HG02759 (cell line): ENCODE data around the gene CHID1.

Source experiments
- ATAC-seq: cut with Tn5 transposase; IDR thresholded peaks from one replicate; pipeline ENCODE4 v1.9.1; 2021; ENCODE audit warnings: mild to moderate bottlenecking, moderate library complexity; ENCODE audit not compliant: unreplicated experiment

CHID1 gene

DNA sequence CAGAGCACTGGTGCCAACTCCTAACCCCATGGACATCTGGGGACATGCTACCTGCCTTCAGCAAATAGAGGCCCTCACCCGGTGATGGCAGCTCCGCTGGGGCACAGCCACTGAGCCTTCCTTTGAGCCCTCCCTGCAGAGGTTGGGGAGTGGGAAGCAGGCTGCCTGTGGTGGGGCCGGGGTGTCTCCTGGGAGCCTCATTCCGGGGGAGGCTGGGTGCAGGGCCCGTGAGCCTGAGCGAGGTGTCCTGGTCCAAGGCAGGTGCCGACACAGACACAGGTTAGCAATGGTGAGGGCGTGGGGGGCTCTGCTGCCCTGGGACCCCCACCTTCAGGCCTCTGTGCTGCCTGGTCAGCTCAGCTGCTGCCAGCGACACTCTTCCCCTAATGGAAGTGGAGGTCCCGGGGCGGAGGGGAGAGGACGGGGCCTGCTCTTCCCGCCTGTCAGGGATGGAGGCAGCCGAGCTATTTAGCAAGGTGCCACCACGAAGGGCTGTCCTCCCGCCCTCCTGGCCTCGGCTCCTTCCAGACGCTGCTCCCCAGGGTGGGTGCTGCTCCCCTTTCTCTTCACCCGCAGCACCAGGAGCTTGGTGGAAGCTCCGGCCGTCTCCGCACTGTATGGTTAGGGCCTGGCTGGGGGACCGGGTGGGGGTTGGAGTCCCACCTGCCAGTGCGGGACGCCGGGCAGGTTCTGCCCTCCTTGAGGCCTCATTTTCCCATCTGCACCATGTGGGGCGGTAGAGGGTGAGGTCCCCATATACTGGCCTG is 56.7 kb downstream of the CHID1 start:
- no peak for ATAC-seq

DNA sequence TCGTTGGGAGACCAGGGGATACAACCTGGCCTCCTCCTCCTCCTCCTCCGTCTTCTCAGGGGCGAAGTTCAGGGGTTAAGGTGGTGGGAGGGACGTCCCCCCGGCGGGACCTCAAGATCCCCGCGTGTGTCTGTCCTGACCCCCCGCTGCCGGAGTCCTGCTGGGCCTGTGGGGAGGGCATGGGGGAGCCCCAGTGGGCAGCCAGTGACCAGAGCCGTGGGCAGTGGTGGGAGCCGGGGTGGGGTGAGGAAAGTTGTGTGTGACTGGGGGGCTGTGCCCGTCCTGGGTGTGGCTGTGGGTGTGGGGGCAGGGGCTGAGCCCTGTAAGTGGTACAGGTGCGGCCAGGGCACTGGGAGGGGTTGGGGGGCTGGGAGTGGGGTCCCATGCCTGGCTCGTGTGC is 57.8 kb downstream of the CHID1 start:
- ATAC-seq, result no peak

DNA sequence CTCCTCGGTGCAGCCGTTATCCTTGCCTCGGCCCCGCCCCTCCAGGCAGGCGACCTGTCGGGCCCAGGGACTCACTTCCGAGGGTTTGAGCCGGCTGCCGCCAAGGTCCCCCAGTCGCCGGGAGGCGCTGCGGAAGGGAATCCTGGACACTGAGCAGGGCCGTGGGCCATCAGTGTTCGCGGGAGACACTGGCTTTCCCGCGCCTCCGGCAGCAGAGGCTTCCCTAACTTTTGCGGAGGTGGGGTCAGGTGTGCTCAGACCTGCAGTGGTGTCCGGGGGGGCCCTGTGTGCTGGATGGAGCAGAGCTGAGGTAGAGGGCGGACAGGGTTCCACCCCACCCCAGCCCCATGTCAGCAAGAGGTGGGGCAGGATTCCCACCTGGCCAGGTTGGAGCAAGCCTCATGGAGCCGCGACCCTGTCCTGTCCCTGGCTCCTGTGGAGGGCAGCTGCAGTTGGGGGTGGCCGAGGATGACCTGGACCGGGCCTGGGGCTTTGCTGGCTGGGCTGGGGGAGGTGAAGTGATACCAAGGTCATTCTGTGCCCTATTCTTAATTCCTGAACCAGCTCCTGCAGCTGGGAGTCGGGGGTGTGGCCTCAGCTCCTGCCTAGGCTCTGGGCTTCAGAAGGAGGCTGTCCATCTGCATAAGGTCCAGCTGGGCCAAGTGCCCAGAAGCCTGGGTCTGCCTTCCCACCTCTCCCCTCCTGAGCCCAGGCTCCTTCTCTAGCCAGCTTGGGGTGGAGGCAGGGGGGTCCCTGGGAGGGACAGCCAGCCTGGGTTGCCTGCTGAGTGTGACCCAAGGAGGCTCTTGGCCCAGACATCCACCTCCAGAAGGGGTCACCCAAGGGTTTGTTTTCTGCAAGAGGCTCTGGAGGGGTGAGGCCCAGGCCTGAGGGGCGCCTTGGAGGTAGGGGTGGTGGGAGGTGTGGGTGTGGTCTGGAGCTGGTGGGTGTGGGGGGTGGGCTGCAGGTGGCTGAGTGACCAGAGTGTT is 59.5 kb downstream of the CHID1 start:
- no peak for ATAC-seq

DNA sequence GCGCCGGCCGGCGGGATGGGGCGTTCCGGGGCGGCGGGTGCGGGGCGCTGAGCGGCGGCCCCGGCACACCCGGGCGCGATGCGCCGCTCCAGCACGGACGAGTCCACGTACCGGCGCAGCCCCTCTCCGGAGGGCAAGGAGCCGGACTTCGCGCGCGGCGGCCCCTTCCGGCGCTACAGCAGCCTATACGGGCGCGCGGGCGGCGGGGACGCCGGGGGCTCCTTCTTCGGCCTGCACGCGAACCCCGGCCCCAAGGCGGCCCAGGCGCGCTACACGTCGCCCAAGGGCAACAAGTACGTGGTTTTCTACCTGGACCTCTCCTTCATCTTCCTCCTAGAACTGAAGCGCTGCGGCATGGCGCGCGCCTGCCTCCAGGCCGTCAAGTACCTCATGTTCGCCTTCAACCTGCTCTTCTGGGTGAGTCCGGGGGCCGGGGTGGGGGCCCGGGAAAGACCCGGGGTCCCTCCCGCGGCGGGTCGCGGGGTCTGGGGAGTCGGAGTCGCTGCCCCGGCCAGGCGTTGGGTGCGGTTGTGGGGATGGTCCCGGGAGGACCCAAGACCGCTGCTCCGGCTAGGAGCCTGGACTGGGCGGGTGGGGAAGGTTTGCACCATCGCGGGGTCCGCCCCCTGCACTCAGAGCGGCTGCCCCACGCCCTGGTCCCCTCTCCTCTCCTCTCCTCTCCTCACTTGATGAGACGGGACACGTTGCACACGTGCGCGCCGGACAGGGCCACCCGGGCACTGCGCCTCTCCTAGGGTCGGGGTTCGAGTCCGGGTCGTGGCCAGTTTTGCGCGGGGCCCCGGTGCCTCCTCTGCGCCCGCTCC is 60.4 kb downstream of the CHID1 start:
- no peak for ATAC-seq

DNA sequence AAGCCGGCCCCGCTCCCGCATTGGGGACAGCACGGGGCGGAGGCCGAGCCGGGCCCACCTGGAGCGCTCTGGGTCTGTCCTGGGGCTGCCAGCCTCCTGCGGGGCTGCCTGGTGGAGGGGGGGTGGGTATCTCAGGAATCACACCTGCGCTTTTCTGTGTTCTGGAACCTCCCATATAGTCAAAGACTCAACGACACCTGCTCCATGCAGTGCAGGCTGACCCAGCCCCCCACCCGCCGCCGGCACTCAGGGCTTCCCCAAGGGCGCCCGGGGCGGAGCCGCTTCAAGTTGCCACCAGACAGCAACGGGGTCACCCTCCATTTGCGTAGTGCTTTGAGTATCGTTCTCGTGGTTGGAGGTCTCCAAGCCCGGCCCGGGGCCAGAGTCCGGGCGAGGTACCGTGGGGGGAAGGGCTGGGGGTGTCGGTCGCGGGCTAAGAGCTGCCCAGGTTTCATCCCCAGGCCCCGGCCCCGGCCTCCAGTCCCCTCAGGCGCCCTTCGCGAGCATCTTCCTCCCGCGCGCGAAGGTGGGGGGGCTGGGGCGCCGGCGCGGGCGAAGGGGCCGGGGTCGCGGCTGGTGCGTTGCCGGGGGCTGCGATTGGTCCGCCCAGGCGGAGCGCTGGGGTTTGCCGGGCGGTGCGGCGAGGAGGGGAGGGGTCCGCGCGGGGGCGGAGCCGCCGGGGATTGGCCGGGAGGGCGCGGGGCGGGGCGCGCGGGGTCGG is 61.3 kb downstream of the CHID1 start:
- ATAC-seq, result no peak

DNA sequence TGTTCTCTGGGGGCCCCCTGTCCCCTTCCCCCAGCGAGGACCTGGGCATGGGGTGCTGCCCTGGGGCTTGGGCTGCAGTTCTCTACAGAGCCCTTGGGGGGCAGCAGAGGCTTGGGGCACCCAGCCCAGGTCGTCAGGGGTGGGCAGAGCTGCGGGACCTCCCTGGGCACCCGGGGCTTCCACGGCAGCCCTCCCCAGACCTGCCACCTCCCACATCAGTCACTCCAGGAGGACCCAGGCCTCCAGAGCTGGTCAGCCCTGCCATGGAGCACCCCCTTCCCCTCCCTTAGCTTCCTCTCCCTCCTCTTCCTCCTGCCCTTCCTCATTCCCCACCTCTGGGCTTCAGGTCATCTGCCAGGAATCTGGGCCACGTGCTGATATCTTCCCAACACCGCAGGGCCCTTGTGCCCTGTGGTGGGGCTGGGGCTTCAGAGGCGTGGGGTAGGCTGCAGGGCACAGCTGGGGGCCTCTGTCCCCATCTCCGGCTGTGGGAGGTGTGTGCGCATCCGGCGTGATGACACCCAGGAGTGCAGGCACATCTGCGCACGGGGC is 62.2 kb downstream of the CHID1 start:
- no peak for ATAC-seq

DNA sequence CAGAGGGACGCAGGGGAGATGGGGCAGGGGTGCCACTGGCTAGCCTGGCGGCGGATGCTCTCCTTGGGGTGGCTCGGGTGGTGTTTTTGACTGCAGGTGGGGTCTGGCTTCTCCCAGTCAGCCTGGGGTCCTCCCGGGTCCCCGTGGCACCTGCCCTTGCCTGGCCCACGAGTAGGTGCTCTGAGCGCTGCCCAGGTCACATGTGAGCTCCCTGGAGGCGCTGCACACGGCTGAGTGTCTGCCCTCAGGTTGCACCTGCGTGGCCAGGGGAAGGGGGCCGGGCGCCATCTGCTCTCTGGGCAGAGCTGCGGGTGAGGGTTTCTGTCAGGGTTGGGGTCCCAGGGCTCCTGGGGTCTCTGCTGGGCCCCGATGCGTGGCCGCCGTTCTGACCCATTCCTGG is 62.7 kb downstream of the CHID1 start:
- no peak for ATAC-seq

DNA sequence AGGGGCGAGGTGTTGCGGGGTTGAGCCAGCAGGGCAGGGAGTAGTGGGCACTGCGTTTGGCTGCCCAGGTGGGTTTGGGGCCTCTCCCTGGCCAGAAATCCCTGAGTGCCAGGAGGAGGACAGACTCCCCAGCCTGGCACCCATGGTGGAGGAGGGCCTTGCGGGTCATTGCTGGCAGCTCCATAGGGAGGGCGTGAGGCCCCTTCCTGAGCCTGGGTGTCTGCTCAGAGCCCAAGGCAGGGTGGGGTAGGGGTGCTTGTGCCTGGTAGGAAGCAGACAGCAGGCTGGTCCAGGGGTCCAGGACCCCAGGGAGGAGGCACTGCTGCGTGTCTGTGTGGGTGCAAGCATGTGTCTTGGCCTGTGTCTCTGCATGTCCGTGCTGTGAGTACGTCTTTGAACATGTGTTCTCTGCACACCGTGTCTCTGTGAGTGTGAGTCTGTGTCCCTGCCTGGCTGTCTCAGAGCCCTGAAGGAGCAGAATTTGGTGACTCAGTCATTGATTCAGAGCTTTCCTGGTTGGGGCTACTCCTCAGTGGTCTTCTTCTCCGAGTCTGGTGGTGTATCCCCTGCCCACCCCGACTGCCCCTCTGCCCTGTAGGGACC is 64.0 kb downstream of the CHID1 start:
- ATAC-seq, result no peak

DNA sequence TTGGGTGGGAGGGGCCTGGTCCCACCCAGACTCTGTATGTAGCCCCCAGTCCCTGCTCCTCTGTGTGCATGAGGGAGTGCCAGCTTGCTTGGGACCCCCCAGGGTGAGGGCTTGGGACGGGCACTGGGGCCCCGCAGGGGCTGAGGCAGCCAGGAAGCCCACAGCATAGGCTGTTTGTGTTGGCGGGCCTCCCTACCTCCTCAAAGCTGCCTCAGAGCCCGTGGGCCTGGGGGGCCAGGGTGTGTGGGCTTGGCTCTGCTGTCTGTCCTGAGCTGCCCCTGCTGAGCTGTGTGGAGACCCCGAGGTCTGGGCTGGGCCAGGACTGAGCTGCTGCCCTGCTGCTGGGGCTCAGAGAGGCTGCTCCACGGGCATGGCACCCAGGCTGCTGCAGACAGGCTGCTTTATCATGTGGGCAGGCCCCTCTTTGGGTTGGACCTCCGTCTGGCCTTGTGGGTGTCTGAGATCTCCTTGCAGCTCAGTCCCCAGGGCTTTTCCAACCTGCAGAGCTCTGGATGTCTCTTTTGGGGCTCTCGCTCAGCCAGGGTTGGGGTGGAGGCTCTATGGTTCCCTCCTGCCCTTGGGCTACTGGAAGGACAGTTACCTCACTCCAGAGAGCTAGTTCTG is 64.6 kb downstream of the CHID1 start:
- no peak for ATAC-seq

DNA sequence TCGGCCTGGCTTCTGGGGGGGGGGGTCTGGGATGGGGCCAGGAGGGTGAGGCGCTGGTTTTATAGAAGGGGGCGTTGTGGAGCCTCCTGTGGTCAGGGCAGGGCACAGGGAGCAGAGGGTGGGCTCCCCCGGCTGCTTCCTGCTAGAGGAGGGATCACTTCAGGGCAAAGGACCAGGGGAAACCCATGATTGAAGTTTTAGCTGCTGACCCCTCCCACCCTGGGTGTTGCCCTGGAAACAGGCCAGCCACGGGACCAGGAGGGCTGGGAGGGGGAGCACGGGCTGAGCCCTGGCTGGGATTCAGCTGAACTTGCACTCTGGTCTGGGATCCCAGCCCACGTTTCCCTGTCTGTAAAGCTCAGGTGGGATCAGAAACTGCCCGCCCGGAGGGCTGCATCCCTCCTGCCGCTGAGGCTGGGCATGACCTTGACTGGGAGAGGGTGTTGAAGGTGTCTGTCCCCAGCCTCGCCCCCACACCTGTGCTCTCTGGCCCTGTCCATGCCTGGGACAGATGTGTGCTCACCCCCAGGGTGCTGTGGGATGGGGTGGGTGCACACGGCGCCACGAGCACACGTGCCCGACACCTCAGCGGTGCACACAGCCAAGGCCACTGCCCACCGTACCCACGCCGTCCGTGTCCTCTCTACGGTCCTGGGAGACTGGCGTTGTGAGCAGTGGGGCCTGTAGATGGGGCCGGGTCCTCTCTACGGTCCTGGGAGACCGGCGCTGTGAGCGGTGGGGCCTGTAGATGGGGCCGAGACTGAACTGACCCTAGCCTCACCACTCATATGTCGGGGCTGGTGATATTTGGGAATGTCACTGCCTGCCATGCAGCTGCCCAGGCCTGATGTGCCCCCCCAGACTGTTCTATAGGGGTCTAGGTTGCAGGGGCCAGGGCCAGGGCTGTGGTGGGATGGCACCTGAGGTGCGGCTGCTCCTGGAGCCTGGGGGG is 65.6 kb downstream of the CHID1 start:
- ATAC-seq, result no peak

DNA sequence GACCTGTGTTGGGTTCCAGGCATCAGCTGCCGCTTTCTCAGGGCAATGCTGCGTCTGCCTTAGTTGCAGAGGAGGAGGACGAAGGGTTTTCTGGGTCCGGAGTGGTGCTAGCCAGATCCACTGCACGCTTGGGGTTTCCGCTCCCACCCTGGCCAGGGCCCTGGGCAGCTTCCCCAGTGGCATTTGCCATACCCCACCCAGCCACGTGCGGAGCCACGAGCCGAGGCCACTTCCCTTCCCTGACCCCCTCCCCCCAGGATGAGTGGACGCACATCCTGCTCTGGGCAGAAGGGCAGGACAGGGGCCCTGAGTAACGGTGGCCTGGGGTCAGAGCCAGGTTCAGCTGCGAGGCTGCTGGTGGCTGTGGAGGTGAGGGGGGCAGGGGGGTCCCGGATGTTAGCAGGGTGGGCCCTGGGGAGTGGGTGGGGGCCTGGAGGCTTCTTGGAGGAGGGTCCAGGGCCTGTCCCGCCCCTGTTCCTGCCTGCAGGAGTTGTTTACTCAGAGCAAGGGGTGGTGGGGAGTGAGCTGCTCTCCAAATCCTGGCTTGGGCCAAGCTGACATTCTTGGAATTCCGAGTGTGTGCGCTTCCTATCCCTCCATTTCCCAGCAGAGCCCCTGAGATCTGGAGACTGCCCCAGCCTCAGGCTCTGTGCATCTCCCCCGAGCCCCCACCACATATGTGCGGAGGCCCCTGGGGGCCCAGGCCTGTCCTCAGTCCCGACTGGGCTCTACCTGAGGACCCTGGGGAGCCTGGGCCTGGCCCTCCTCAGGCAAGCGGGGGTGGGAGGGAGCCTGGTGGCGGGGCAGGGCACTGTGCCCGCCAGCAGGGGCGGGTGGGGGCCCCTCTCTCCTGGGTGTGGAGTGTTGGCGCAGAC is 66.6 kb downstream of the CHID1 start:
- ATAC-seq, result no peak

DNA sequence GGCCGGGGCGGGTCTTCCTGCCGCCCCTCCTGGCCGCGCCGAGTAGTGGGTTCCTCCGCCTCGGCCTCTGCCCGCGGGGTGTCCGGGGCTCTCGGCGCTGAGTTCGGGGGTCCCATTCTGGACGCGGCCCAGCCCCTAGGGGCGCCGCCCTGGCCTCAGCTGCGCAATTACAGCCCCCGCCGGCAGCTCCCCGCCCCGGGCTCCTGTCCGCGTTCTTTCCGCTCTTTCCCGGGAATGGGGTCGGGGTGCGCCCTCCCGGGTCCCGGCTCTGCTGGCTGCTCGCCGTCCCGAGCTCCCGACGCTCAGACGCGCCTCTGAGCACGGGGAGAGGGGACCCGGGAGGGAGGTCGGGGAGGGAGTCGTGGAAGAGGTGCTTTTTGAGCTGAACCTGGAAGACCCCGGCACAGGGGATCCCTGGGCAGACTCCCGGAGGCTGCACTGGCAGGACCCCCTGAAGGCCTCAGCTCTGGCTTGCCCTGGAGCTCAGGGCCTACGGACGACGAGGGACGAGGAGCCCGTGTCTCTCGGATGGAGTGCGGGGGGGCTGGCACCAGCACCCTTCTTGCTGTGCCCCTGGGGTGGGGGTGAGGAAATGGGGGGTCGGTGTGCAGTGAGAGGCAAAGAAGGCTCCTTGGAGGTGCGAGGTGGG is 67.4 kb downstream of the CHID1 start:
- no peak for ATAC-seq

DNA sequence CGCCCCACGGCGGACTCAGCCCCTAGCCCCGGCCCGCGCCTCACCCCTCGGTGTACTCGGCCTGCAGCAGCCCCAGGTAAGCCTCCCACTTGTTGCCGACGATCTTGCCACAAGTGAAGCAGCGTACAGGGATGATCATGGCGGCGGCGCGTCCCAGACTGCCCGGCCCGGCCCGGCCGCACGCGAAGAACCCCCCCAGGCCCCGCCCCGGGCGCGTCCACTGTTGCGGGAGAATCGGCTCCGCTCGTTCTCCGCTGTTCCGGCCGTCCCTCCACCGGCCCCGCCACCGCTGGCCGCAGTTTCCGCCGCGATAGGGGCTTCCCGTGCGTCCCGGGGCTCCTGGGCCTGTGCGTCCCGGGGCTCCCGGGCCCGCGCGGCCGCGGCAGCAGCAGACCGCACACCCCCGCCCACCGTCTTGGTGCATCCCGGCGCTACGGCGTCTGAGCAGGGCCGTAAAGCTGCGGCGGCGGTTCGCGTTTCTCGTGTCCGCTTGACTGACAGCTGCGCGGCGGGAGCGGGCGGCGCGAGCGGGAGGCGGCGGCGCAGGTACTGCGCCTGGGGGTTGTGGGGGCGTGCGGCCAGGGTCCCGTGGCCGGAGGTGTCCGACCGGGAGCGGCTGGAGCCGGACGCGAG is 68.1 kb downstream of the CHID1 start, which contains the start of the genes POLR2L and TSPAN4:
Gene POLR2L (minus strand): TSS at position 160 of the 633 bp plus-strand sequence. CDS start 21 bp downstream, at position 139.
Gene TSPAN4 (plus strand): TSS at position 483 of the 633 bp plus-strand sequence. CDS start 7,453 bp downstream, outside the sequence.
- ATAC-seq, result peak; percentile 67

DNA sequence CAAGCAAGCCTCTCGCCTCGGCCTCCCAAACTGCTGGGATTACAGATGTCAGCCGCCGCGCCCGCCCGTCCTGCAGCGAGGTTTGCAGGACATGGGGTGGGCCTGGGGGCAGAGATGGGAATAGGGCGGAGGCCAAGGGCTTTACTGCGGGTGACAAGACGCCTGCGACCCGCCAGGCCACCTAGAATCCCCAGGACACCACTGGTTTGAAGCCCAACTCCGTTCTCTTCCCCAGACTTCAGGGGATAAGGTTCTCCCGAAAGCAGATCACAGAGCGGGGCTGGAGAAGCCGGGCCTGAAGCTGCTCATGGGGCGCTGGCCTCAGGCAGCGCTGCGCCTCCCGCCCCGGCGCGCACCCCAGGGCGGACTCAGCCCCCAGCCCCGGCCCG is 68.6 kb downstream of the CHID1 start:
- peak; percentile 22 for ATAC-seq

DNA sequence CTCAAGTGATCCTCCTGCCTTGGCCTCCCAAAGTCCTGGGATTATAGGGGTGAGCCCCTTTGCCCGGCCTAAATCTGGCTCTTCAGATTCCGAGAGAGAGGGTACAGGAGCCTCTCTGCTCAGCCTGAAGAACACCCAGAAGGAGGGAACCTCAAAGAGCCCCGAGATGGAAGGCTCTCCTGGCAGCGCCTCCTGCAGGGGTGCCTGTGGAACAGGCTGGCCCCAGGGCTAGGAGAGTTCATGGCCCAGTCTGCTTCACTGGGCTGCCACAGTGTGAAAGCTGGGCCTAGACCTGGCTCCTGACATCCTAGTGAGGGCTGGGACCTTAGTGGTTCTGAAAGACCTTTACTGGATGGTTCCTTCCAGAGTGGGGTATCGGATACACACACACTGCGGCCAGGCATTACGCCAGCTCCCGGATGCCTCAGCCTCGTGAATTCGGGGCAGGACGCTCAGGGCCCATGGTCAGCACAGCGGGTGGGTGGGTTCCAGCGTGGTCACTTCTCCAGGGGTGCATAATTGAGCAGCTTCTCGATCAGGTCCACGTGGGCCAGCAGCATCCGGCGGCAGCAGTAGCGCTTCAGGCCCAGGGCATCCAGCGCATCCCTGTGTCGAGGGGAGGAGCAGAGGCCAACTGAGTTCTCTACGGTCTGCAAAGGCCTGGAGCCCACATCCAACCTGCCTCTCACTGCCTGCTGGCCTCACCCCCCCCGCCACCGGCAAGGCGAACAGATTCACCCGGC is 70.6 kb downstream of the CHID1 start:
- no peak for ATAC-seq
